Breast epithelium (tissue), 4 donors: ENCODE results near the gene SNX20. TPM values are rescaled to one million over a fixed set of nuclear protein-coding genes. Genes with fewer than 3 reads are reported as not detected.

ENCODE experiments used
- DNase-seq, 2 donors: peaks; one replicate each; pipeline ENCODE4 v3.0.0-alpha.2; 2019; ENCODE audit warnings: low spot score in 2 of 2
- H3K27ac ChIP-seq, 2 donors: fragments of 200-600 bp; sonication (generic) in 1 of 2; one replicate each; pipeline ENCODE4 v1.5.1; 2016 to 2019; ENCODE audit warnings: mild to moderate bottlenecking in 1 of 2
- H3K27me3 ChIP-seq, 2 donors: fragments of 200-600 bp; sonication (generic) in 1 of 2; one replicate each; pipeline versions ENCODE4 v1.5.1 to v1.6.0; 2017 to 2019; ENCODE audit warnings: control low read depth in 1 of 2, mild to moderate bottlenecking in 1 of 2
- H3K36me3 ChIP-seq: fragments of 200-600 bp; one replicate; pipeline ENCODE4 v1.5.1; 2019
- H3K4me1 ChIP-seq, 2 donors: fragments of 200-600 bp; sonication (generic); one replicate each; pipeline ENCODE4 v1.5.1; 2016 to 2019; ENCODE audit warnings: control low read depth in 1 of 2
- H3K4me3 ChIP-seq, 3 donors: fragments of 200-600 bp; sonication (generic); 1 replicate in 2 of 3; 2 replicates in 1 of 3; pipeline ENCODE4 v1.5.1; 2016 to 2019; ENCODE audit warnings: mild to moderate bottlenecking in 3 of 3, moderate library complexity in 2 of 3
- H3K9me3 ChIP-seq, 2 donors: fragments of 200-600 bp; sonication (generic) in 1 of 2; one replicate each; pipeline ENCODE4 v1.5.1; 2016 to 2019; ENCODE audit warnings: control low read depth in 1 of 2
- POLR2A ChIP-seq: fragments of 450-650 bp; IDR thresholded peaks from one replicate; pipeline ENCODE4 v1.6.1; 2016; ENCODE audit warnings: antibody characterized with exemption, mild to moderate bottlenecking, moderate library complexity
- POLR2AphosphoS5 ChIP-seq, 3 donors: sonication (generic); formaldehyde crosslinking; IDR thresholded peaks; one replicate each; pipeline ENCODE4 v1.6.1; 2017; ENCODE audit warnings: antibody characterized with exemption in 3 of 3
- intact Hi-C: fragments of 100-400 bp; cut with DNase I; formaldehyde crosslinking; loops from one replicate; pipeline ENCODE4 v1.15.1; 2023; ENCODE audit warnings: low total_unique reads
- total RNA-seq, 3 donors: library from RNA; depleted of rRNA; stranded (reverse); fragments of >200 nt; gene quantifications; one replicate each; pipeline ENCODE4 v1.1.0, GENCODE V29; 2016
- TF ChIP-seq, protein P1 (sequence below), 3 donors: fragments of 450-650 bp; IDR thresholded peaks; one replicate each; pipeline ENCODE4 v1.5.1; 2016 to 2017; ENCODE audit warnings: antibody characterized with exemption in 3 of 3, mild to moderate bottlenecking in 3 of 3, moderate library complexity in 3 of 3

SNX20 gene
- total RNA-seq, 3 donors from 2014 or later = 1.3 to 2.9 (median 2.7) TPM

- DNase-seq = no peak
- Histone ChIP-seq H3K36me3 (no peaks in the 10 kb centered on the region), H3K27ac (no peak overlapping the region), H3K4me1 (no peaks in the 10 kb centered on the region), H3K27me3 (no peaks in the 10 kb centered on the region), H3K9me3 (no peaks in the 10 kb centered on the region), H3K4me3 (no peak overlapping the region)
- intact Hi-C loops = no loop called here
- TF ChIP-seq POLR2A (no peak), POLR2AphosphoS5 (IDR thresholded peaks at IDR 0.05) (no peak)
- TF ChIP-seq, protein P1, sequence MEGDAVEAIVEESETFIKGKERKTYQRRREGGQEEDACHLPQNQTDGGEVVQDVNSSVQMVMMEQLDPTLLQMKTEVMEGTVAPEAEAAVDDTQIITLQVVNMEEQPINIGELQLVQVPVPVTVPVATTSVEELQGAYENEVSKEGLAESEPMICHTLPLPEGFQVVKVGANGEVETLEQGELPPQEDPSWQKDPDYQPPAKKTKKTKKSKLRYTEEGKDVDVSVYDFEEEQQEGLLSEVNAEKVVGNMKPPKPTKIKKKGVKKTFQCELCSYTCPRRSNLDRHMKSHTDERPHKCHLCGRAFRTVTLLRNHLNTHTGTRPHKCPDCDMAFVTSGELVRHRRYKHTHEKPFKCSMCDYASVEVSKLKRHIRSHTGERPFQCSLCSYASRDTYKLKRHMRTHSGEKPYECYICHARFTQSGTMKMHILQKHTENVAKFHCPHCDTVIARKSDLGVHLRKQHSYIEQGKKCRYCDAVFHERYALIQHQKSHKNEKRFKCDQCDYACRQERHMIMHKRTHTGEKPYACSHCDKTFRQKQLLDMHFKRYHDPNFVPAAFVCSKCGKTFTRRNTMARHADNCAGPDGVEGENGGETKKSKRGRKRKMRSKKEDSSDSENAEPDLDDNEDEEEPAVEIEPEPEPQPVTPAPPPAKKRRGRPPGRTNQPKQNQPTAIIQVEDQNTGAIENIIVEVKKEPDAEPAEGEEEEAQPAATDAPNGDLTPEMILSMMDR (IDR thresholded peaks at IDR 0.05) = no peak
Observed at GRCh38 chr16:50629334-50629733, 51.8 kb downstream of the SNX20 start.

DNA sequence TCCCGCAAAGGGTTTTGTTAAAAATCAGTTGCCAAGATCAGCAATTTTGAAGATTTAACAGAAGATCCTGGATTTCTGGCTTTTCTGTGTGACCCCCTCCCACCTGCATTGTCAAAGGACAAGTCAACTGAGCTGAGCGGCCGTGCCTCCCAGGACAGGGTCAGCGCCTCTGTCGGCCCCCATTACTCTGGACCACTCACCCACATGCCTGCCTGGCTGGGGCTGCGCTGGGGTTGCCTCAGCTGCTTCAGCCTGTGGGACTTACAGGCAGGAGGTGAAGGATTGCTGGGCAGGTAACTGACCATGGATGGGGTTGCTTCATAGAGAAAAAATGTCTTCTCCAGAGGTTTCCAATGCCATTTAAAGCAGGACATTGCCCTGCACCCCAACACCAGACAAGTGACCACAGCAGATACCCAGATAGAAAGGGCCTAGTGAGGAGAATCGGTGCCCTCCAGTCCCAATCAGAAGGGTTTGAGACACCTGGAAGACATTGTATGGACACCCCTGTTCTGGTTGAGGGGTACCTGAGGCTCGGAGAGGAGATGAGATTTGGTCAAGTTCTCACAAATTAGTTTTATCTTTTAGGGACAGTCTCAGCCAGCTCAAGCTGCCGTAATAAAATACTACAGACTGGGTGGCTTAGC lies 52.8 kb downstream of the SNX20 start:
- H3K27me3 ChIP-seq = no peaks in the 10 kb centered on the region
- TF ChIP-seq POLR2A (no peak), POLR2AphosphoS5 (IDR thresholded peaks at IDR 0.05) (no peak)
- TF ChIP-seq, protein P1 (IDR thresholded peaks at IDR 0.05) = no peak
- no peaks in the 10 kb centered on the region for H3K36me3 ChIP-seq
- no peaks in the 10 kb centered on the region for H3K9me3 ChIP-seq
- no peak overlapping the region for H3K4me3 ChIP-seq
- DNase-seq = no peak
- H3K4me1 ChIP-seq = no peaks in the 10 kb centered on the region
- H3K27ac ChIP-seq = no peak overlapping the region
- intact Hi-C loops = no loop called here

DNA sequence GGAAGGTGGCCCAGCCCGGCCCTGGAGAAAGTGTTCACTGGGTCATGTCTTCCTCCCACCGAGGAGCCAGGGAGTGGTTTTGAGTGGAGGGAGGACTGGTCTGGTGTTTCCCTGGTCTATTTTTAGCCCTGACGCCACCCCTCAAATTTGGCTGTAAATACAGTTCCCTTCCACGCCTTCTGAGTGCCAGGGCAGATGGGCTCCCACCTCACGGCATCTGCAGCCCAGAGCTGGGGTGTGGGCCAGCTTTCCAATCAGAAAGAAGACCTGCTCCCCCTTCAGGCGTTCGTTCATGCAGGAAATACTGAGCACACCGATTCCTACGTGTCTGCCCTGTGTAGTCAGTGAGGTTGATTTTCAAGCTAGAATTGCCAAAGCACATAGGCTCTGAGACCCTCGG lies 53.7 kb downstream of the SNX20 start:
- TF ChIP-seq, protein P1 (IDR thresholded peaks at IDR 0.05) = peak in 2 of 3 donors; percentile 17 to 27
- TF ChIP-seq POLR2A = no peak
- no peak for DNase-seq
- no peaks in the 10 kb centered on the region for H3K9me3 ChIP-seq

DNA sequence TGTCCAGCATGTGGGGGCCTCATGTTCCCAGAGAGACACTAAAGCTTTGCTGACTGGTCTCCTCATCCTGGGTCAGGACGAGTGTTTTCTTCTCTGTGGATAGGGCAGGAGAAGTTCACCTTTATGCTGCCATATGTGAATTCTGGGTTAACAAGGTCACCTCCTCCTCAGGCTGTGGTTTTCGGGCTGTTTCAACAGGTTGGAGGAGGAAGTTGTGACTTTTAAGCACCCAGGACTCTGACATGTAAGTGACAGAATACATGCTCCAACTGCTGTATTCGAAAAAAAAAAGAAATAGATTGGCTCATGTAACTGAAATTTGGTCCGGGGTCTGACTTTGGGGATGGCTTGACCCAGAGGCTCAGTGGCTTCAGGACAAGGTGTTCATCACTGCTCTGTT lies 54.2 kb downstream of the SNX20 start:
- DNase-seq = no peak
- Histone ChIP-seq H3K9me3 (no peaks in the 10 kb centered on the region), H3K4me1 (no peaks in the 10 kb centered on the region), H3K27ac (no peak overlapping the region), H3K36me3 (no peaks in the 10 kb centered on the region), H3K27me3 (no peaks in the 10 kb centered on the region), H3K4me3 (no peak overlapping the region)
- intact Hi-C loops = no loop called here
- TF ChIP-seq POLR2AphosphoS5 (IDR thresholded peaks at IDR 0.05) = no peak
- TF ChIP-seq, protein P1 (IDR thresholded peaks at IDR 0.05) = no peak

More for the DNA sequence above, 53.7 kb downstream of the SNX20 start:
- Histone ChIP-seq H3K27me3 (no peaks in the 10 kb centered on the region), H3K27ac (no peak overlapping the region), H3K4me3 (no peak overlapping the region), H3K4me1 (no peaks in the 10 kb centered on the region), H3K36me3 (no peaks in the 10 kb centered on the region)
- intact Hi-C loops = no loop called here

DNA sequence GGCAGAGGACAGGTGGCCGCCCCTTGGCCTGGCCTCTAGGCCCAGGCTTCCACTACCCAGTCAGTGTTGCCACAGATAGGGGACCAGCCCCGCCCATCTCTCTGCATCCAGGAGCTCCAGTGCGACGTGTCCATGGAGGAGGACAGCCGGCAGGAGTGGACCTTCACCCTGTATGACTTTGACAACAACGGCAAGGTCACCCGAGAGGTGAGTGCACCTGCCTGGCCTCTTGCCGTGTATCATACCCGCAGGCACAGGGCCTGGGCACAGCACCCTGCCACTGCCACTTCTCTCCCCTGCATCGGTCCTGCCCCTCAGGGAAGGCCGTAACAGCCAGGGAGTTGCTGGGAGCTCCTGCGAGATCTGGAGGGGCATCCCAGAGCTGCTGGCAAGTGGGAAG lies 55.7 kb downstream of the SNX20 start:
- no peak overlapping the region for H3K27ac ChIP-seq
- no peak overlapping the region for H3K4me3 ChIP-seq
- H3K9me3 ChIP-seq = no peaks in the 10 kb centered on the region
- no peaks in the 10 kb centered on the region for H3K27me3 ChIP-seq
- TF ChIP-seq POLR2A = no peak
- TF ChIP-seq, protein P1 (IDR thresholded peaks at IDR 0.05) = no peak
- TF ChIP-seq POLR2AphosphoS5 (IDR thresholded peaks at IDR 0.05) = no peak
- H3K36me3 ChIP-seq = no peaks in the 10 kb centered on the region
- intact Hi-C loops = no loop called here
- H3K4me1 ChIP-seq = no peaks in the 10 kb centered on the region
- no peak for DNase-seq
